Neuronal stem cell (in vitro differentiated cells): ENCODE measurements around the gene DIP2C.

Experiments used
- DNase-seq: peaks from one replicate; pipeline ENCODE4 v3.0.0-alpha.2; 2013; ENCODE audit warnings: low spot score
- H2AFZ ChIP-seq: one replicate; pipeline ENCODE4 v1.6.1; 2013; ENCODE audit warnings: mild to moderate bottlenecking, low read length, inconsistent platforms
- H2AK5ac ChIP-seq: 2 replicates; pipeline ENCODE4 v1.6.1; 2013; ENCODE audit warnings: low read depth, mild to moderate bottlenecking, inconsistent platforms, low read length, moderate library complexity, mixed read lengths
- H2BK120ac ChIP-seq: 2 replicates; pipeline ENCODE4 v1.6.1; 2013; ENCODE audit warnings: low read depth, mild to moderate bottlenecking, inconsistent platforms, low read length, moderate library complexity, mixed read lengths
- H2BK12ac ChIP-seq: one replicate; pipeline ENCODE4 v1.6.1; 2013; ENCODE audit warnings: low read length, inconsistent platforms
- H2BK15ac ChIP-seq: 2 replicates; pipeline ENCODE4 v1.6.1; 2013; ENCODE audit warnings: mild to moderate bottlenecking, low read length, inconsistent platforms, mixed read lengths
- H2BK5ac ChIP-seq: one replicate; pipeline ENCODE4 v1.6.1; 2013; ENCODE audit warnings: inconsistent platforms, mild to moderate bottlenecking, low read length, moderate library complexity
- H3K14ac ChIP-seq: one replicate; pipeline ENCODE4 v1.6.1; 2013; ENCODE audit warnings: low read length, inconsistent platforms
- H3K18ac ChIP-seq: 2 replicates; pipeline ENCODE4 v1.6.1; 2013; ENCODE audit warnings: low read length, inconsistent platforms
- H3K23ac ChIP-seq: 2 replicates; pipeline ENCODE4 v1.6.1; 2013; ENCODE audit warnings: low read depth, mild to moderate bottlenecking, mixed read lengths, low read length, inconsistent platforms; ENCODE audit not compliant: poor library complexity
- H3K27ac ChIP-seq: replicated peaks from 3 replicates; pipeline ENCODE4 v1.5.1; 2013; ENCODE audit warnings: low read length, inconsistent platforms
- H3K27me3 ChIP-seq, 3 experiments: 2 replicates each; pipeline ENCODE4 v1.6.1; 2013; ENCODE audit warnings: low read length in 3 of 3, mild to moderate bottlenecking in 2 of 3, inconsistent platforms in 1 of 3, low read depth in 1 of 3, mixed read lengths in 1 of 3, moderate library complexity in 1 of 3; ENCODE audit not compliant: control insufficient read depth in 3 of 3, insufficient read depth in 3 of 3
- H3K36me3 ChIP-seq, 2 donors: replicated peaks in 1 of 2; 2 replicates each; pipeline ENCODE4 v1.6.1; 2013; ENCODE audit warnings: low read length in 2 of 2; ENCODE audit not compliant: control insufficient read depth in 2 of 2, insufficient read depth in 2 of 2
- H3K4ac ChIP-seq: 2 replicates; pipeline ENCODE4 v1.6.1; 2013; ENCODE audit warnings: inconsistent platforms, mild to moderate bottlenecking, low read length, moderate library complexity
- H3K4me1 ChIP-seq, 2 donors: 1 replicate in 1 of 2; 2 replicates in 1 of 2; pipeline ENCODE4 v1.6.1; 2013; ENCODE audit warnings: low read length in 2 of 2, low read depth in 1 of 2; ENCODE audit not compliant: control insufficient read depth in 2 of 2, insufficient read depth in 1 of 2
- H3K4me2 ChIP-seq: one replicate; pipeline ENCODE4 v1.6.1; 2013; ENCODE audit warnings: mild to moderate bottlenecking, low read length, inconsistent platforms; ENCODE audit not compliant: insufficient read depth, poor library complexity, severe bottlenecking
- H3K4me3 ChIP-seq, 2 donors: 2 replicates each; pipeline ENCODE4 v1.5.1; 2013; ENCODE audit warnings: low read length in 2 of 2, mild to moderate bottlenecking in 2 of 2, inconsistent platforms in 1 of 2, moderate library complexity in 1 of 2
- H3K79me1 ChIP-seq: one replicate; pipeline ENCODE4 v1.6.1; 2013; ENCODE audit warnings: low read depth, mild to moderate bottlenecking, inconsistent platforms, low read length, moderate library complexity
- H3K9ac ChIP-seq: one replicate; pipeline ENCODE4 v1.6.1; 2013; ENCODE audit warnings: mild to moderate bottlenecking, low read depth, low read length, inconsistent platforms; ENCODE audit not compliant: poor library complexity
- H3K9me3 ChIP-seq, 2 donors: replicated peaks in 1 of 2; 2 replicates each; pipeline versions ENCODE3 to v1.6.1; 2013; ENCODE audit warnings: low read length in 2 of 2, mild to moderate bottlenecking in 2 of 2, inconsistent platforms in 1 of 2, low read depth in 1 of 2, mixed read lengths in 1 of 2, moderate library complexity in 1 of 2; ENCODE audit not compliant: control insufficient read depth in 2 of 2, insufficient read depth in 1 of 2
- H4K8ac ChIP-seq: one replicate; pipeline ENCODE4 v1.6.1; 2013; ENCODE audit warnings: low read depth, mild to moderate bottlenecking, inconsistent platforms, low read length, moderate library complexity
- H4K91ac ChIP-seq: one replicate; pipeline ENCODE4 v1.6.1; 2013; ENCODE audit warnings: low read length, low read depth, mild to moderate bottlenecking, inconsistent platforms; ENCODE audit not compliant: poor library complexity
- WGBS, 2 donors: extraction: QIAGEN DNeasy Blood & Tissue Kit; methylation state at CpG; one replicate each; pipeline ENCODE4 v1.1.7; 2013; ENCODE audit warnings: missing lambda C conversion rate in 2 of 2, mixed read lengths in 1 of 2; ENCODE audit not compliant: insufficient read length in 2 of 2, insufficient replicate concordance in 1 of 2; ENCODE audit errors: extremely low coverage in 2 of 2; 5-methylcytosine and 5-hydroxymethylcytosine counted together

DIP2C gene

DNA sequence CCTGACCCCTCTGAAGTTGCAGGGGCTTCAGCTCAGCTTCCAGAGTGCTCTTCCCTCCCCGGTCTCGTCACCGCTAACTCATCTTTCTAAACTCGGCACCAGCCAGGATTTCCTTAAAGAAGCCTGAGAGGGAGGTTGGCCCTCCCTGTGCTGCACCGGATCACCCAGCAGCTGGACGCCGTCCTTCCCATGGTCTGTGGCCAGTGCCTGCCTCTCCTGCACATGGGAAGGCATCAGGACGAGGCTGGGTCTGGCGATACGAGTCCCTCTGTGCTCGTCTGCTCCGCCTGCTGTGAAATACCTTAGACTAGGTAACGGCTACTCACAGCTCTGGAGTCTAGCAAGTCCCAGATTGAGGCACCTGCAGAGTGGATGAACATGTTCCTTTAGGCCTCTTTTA lies 375.1 kb downstream of the DIP2C start:
- H2AFZ ChIP-seq = no peak overlapping the region
- no peak overlapping the region for H2BK120ac ChIP-seq
- peak overlapping the region; percentile 58 for H4K8ac ChIP-seq
- H2BK12ac ChIP-seq = no peak overlapping the region
- H4K91ac ChIP-seq = no peak overlapping the region
- DNase-seq = no peak
- no peak overlapping the region for H3K9ac ChIP-seq
- H3K14ac ChIP-seq = no peak overlapping the region
- H2BK5ac ChIP-seq = peak overlapping the region; percentile 44
- H3K4me3 ChIP-seq = no peak overlapping the region
- no CpG with 5 or more reads among the region's 13 CpGs for WGBS, 2 donors
- H3K4me1 ChIP-seq = no peaks in the 10 kb centered on the region
- H2BK15ac ChIP-seq = no peak overlapping the region
- H3K23ac ChIP-seq = peak overlapping the region; percentile 47
- no peaks in the 10 kb centered on the region for H3K79me1 ChIP-seq
- no peaks in the 10 kb centered on the region for H3K9me3 ChIP-seq
- no peaks in the 10 kb centered on the region for H3K27me3 ChIP-seq
- H3K4ac ChIP-seq = no peak overlapping the region
- H2AK5ac ChIP-seq = no peak overlapping the region
- no peak overlapping the region for H3K27ac ChIP-seq
- no peak overlapping the region for H3K4me2 ChIP-seq
- peak overlapping the region; percentile 17 for H3K18ac ChIP-seq
- peaks cover 13 to 70% of the 10 kb centered on the region in 2 donors for H3K36me3 ChIP-seq

DNA sequence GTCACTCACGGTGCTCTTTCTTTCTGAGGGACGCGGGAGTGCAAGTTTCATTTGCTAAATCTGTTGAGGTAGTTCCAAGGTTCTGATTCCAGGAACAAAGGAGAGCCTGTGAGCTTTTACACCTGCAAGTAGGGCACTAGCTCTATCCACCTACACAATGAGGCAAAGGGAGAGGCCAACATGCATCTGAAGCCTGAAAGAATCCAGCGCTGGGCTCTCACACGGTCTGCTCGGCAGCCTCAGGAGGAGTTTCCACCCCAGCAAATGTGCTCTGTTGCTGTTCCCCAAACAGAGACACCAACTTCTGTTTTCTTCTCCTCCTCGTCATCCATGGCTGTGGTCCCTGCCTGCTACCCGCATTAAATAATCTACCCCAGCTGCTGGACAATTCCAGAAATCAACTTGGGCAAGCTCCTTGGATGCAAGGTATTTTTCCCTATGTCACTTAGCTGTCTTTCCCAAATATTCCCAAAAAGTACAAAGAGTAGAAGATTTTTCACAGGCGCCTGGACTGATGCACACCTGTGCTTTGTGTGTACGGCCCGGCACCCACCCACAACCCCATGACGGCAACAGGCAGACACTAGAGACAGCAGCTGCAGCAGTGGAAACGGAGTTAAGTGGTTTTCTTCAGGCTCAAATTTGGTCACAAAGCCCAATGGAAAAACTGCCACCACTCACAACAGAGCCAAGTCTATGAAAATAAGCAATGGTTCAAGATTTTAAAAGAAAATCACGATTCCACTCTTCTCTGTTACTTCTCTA lies 377.4 kb downstream of the DIP2C start:
- no peaks in the 10 kb centered on the region for H3K9me3 ChIP-seq
- H3K4me3 ChIP-seq = no peak overlapping the region
- no peak overlapping the region for H2BK12ac ChIP-seq
- no peak overlapping the region for H2BK5ac ChIP-seq
- H3K27me3 ChIP-seq = no peaks in the 10 kb centered on the region
- H4K8ac ChIP-seq = no peak overlapping the region
- H4K91ac ChIP-seq = no peak overlapping the region
- DNase-seq = no peak
- no peak overlapping the region for H2BK15ac ChIP-seq
- no CpG with 5 or more reads among the region's 14 CpGs for WGBS, 2 donors
- no peak overlapping the region for H3K4ac ChIP-seq
- H3K18ac ChIP-seq = no peak overlapping the region
- no peak overlapping the region for H2AFZ ChIP-seq
- H3K4me2 ChIP-seq = no peak overlapping the region
- H3K9ac ChIP-seq = no peak overlapping the region
- H2AK5ac ChIP-seq = no peak overlapping the region
- H3K4me1 ChIP-seq = no peaks in the 10 kb centered on the region
- no peak overlapping the region for H2BK120ac ChIP-seq
- H3K23ac ChIP-seq = no peak overlapping the region
- H3K27ac ChIP-seq = no peak overlapping the region
- H3K79me1 ChIP-seq = peaks cover 3% of the 10 kb centered on the region
- H3K14ac ChIP-seq = no peak overlapping the region
- peaks cover 14 to 67% of the 10 kb centered on the region in 2 donors for H3K36me3 ChIP-seq

DNA sequence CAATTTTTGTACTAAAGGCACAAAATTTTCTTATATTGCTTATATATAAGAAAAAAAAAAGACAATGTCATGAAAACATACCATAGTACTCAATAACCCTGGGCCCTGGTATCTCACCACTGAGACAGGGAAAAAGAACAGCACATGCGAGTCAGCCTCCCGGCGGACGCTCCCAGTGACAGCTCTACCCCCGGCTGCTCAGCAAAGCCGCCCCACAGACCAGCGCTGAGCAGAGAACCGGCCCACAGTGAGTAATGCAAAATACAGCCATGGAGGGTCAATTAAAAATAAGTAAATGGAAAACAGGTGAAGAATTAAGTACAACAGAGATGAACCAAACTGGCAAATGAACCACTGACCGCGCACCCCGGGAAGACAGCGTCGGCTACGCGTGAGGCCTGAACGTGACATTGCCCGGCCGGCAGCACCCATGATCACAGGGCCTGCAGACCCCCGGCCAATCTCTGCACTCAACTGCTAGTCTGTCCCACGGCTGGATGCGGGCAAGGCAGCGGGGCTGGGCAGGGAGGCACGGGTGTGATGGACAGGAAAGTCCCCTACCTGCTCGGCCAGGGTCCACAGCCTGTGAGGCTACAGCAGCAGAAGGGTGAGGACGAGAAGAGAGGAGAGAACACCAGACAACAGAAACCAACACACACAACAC lies 378.4 kb downstream of the DIP2C start:
- no peak overlapping the region for H3K27ac ChIP-seq
- H3K14ac ChIP-seq = peak overlapping the region; percentile 12
- no peak overlapping the region for H2BK15ac ChIP-seq
- H3K4me3 ChIP-seq = no peak overlapping the region
- no peak overlapping the region for H2BK12ac ChIP-seq
- H3K18ac ChIP-seq = no peak overlapping the region
- H2BK120ac ChIP-seq = no peak overlapping the region
- H3K4ac ChIP-seq = no peak overlapping the region
- peaks cover 3% of the 10 kb centered on the region for H3K79me1 ChIP-seq
- WGBS, 2 donors = no CpG with 5 or more reads among the region's 25 CpGs
- H3K27me3 ChIP-seq = no peaks in the 10 kb centered on the region
- no peak overlapping the region for H4K8ac ChIP-seq
- H2BK5ac ChIP-seq = no peak overlapping the region
- H3K4me2 ChIP-seq = no peak overlapping the region
- no peak overlapping the region for H2AFZ ChIP-seq
- H3K36me3 ChIP-seq = peaks cover 10 to 67% of the 10 kb centered on the region in 2 donors
- H2AK5ac ChIP-seq = no peak overlapping the region
- no peak overlapping the region for H3K9ac ChIP-seq
- no peaks in the 10 kb centered on the region for H3K9me3 ChIP-seq
- H4K91ac ChIP-seq = no peak overlapping the region
- no peak for DNase-seq
- no peaks in the 10 kb centered on the region for H3K4me1 ChIP-seq
- no peak overlapping the region for H3K23ac ChIP-seq

DNA sequence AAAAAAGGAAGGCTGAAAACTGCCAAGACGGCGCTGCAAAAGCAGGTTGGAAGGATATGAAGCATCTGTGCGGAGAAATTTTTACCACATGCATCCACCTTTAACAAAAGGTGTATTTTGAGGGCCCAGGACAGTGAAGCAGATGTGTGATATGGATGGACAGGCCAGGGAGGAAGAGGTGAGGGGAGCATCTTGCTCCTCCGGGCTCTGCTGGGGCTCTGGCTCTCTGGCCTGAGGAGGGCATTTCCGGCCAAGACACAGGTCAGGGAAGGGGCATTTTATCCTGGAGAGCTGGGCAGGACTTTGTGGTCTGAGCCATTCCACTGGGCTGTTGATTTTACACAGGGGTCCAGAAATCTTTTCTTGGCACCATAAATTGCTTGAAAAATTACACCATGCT lies 379.1 kb downstream of the DIP2C start:
- Histone ChIP-seq H2BK120ac (no peak overlapping the region), H2AFZ (no peak overlapping the region), H4K91ac (no peak overlapping the region), H3K23ac (no peak overlapping the region), H2BK5ac (no peak overlapping the region), H3K27ac (no peak overlapping the region), H3K4me3 (no peak overlapping the region), H3K79me1 (peaks cover 3% of the 10 kb centered on the region), H3K4ac (no peak overlapping the region), H3K4me2 (no peak overlapping the region), H3K9me3 (no peaks in the 10 kb centered on the region), H3K4me1 (no peaks in the 10 kb centered on the region), H3K18ac (no peak overlapping the region), H3K36me3 (peaks cover 10 to 64% of the 10 kb centered on the region in 2 donors), H3K14ac (no peak overlapping the region), H2AK5ac (no peak overlapping the region), H4K8ac (no peak overlapping the region), H3K27me3 (no peaks in the 10 kb centered on the region), H2BK12ac (no peak overlapping the region), H3K9ac (no peak overlapping the region), H2BK15ac (no peak overlapping the region)
- WGBS, 2 donors = no CpG with 5 or more reads among the region's 5 CpGs
- no peak for DNase-seq
